ENCODE measurements around the gene SLC9A2. TPM values are rescaled to one million over a fixed set of nuclear protein-coding genes. Genes with fewer than 3 reads are reported as not detected.

The SLC9A2 gene
- total RNA-seq, 1 donor from 2014 or later: 2.1 TPM

DNA sequence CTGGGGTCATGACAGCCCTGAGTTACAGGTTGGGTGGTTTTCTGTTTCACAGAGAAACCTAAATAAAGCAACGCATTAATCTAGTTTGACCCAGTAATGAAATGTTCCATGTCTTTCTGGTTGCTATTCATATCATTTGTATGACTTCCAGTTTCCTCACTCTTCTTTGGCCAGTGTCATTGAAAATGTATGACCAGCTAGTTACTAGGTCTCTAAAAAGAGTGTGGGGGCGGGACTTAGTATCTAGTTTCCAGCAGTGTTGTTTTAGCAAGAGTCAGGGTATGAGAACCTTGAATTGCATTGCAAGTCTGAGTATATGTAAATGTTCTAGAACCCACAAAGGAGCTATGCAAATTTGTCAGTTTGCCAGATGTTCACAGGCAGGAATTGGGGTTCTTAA is 47.7 kb downstream of the SLC9A2 start:
- Histone ChIP-seq H3K4me1 (ENCODE audit: control insufficient read depth in 3 of 3, insufficient read depth in 3 of 3, low read length in 3 of 3) (peaks cover 0 to 31% (median 11%) of the 10 kb centered on the region in 3 donors), H3K9ac (ENCODE audit: low read depth in 1 of 3, low read length in 3 of 3) (peak overlapping the region in 1 of 3 donors; percentile 1), H3K27ac (ENCODE audit: low read depth, low read length) (peak overlapping the region; percentile 56)

GRCh38 chr2:102668171-102668570 is 48.8 kb downstream of the SLC9A2 start:
- no peaks in the 10 kb centered on the region for H3K27me3 ChIP-seq (ENCODE audit: control insufficient read depth in 3 of 3, insufficient read depth in 3 of 3, low read length in 3 of 3)
- H3K9me3 ChIP-seq (ENCODE audit: control insufficient read depth in 3 of 3, low read length in 3 of 3): no peaks in the 10 kb centered on the region
- peaks cover 0 to 21% (median 8%) of the 10 kb centered on the region in 3 donors for H3K4me1 ChIP-seq (ENCODE audit: control insufficient read depth in 3 of 3, insufficient read depth in 3 of 3, low read length in 3 of 3)
- H3K4me3 ChIP-seq (ENCODE audit: low read length in 3 of 3): no peak overlapping the region
- H3K27ac ChIP-seq (ENCODE audit: low read depth, low read length): no peak overlapping the region
- no peak overlapping the region for H3K9ac ChIP-seq (ENCODE audit: low read depth in 1 of 3, low read length in 3 of 3)
- H3K36me3 ChIP-seq (ENCODE audit: control insufficient read depth in 3 of 3, insufficient read depth in 3 of 3, low read length in 3 of 3): no peaks in the 10 kb centered on the region

More for the DNA sequence above, 47.7 kb downstream of the SLC9A2 start:
- Histone ChIP-seq H3K36me3 (ENCODE audit: control insufficient read depth in 3 of 3, insufficient read depth in 3 of 3, low read length in 3 of 3) (no peaks in the 10 kb centered on the region), H3K4me3 (ENCODE audit: low read length in 3 of 3) (peak overlapping the region in 2 of 3 donors; percentile 1 to 38), H3K27me3 (ENCODE audit: control insufficient read depth in 3 of 3, insufficient read depth in 3 of 3, low read length in 3 of 3) (no peaks in the 10 kb centered on the region), H3K9me3 (ENCODE audit: control insufficient read depth in 3 of 3, low read length in 3 of 3) (no peaks in the 10 kb centered on the region)

DNA sequence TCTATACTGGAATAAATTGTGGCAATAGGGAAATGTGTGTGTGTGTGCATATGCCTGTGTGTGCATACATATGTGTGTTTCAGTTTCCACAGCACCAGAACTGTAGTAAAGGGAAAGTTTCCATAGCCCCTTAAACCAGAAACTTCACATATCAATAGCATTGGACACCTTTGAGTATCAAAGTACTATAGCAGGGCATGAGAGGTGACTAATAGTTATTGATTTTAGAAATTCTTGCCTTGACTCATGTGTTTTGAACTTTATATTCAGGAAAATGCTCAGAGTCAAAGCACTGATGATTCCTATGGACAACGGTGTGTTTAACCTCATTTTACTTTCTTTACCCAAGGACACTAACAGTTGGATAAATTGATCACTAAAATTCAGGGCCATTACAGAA is 50.0 kb downstream of the SLC9A2 start:
- no peak overlapping the region for H3K9ac ChIP-seq (ENCODE audit: low read depth in 1 of 3, low read length in 3 of 3)
- no peak overlapping the region for H3K4me3 ChIP-seq (ENCODE audit: low read length in 3 of 3)
- no peaks in the 10 kb centered on the region for H3K9me3 ChIP-seq (ENCODE audit: control insufficient read depth in 3 of 3, low read length in 3 of 3)
- peaks cover 0 to 20% (median 6%) of the 10 kb centered on the region in 3 donors for H3K4me1 ChIP-seq (ENCODE audit: control insufficient read depth in 3 of 3, insufficient read depth in 3 of 3, low read length in 3 of 3)
- H3K36me3 ChIP-seq (ENCODE audit: control insufficient read depth in 3 of 3, insufficient read depth in 3 of 3, low read length in 3 of 3): no peaks in the 10 kb centered on the region
- H3K27me3 ChIP-seq (ENCODE audit: control insufficient read depth in 3 of 3, insufficient read depth in 3 of 3, low read length in 3 of 3): no peaks in the 10 kb centered on the region
- no peak overlapping the region for H3K27ac ChIP-seq (ENCODE audit: low read depth, low read length)

- Histone ChIP-seq H3K9ac (ENCODE audit: low read depth in 1 of 3, low read length in 3 of 3) (no peak overlapping the region), H3K27me3 (ENCODE audit: control insufficient read depth in 3 of 3, insufficient read depth in 3 of 3, low read length in 3 of 3) (no peaks in the 10 kb centered on the region), H3K9me3 (ENCODE audit: control insufficient read depth in 3 of 3, low read length in 3 of 3) (no peaks in the 10 kb centered on the region), H3K4me3 (ENCODE audit: low read length in 3 of 3) (no peak overlapping the region), H3K36me3 (ENCODE audit: control insufficient read depth in 3 of 3, insufficient read depth in 3 of 3, low read length in 3 of 3) (no peaks in the 10 kb centered on the region), H3K27ac (ENCODE audit: low read depth, low read length) (no peak overlapping the region), H3K4me1 (ENCODE audit: control insufficient read depth in 3 of 3, insufficient read depth in 3 of 3, low read length in 3 of 3) (peaks cover 0 to 16% (median 4%) of the 10 kb centered on the region in 3 donors)
Measured at GRCh38 chr2:102672107-102672776, 52.9 kb downstream of the SLC9A2 start.

- Histone ChIP-seq H3K27ac (ENCODE audit: low read depth, low read length) (no peak overlapping the region), H3K9me3 (ENCODE audit: control insufficient read depth in 3 of 3, low read length in 3 of 3) (no peaks in the 10 kb centered on the region), H3K9ac (ENCODE audit: low read depth in 1 of 3, low read length in 3 of 3) (no peak overlapping the region)
Measured at GRCh38 chr2:102674370-102674769, 55.0 kb downstream of the SLC9A2 start.

DNA sequence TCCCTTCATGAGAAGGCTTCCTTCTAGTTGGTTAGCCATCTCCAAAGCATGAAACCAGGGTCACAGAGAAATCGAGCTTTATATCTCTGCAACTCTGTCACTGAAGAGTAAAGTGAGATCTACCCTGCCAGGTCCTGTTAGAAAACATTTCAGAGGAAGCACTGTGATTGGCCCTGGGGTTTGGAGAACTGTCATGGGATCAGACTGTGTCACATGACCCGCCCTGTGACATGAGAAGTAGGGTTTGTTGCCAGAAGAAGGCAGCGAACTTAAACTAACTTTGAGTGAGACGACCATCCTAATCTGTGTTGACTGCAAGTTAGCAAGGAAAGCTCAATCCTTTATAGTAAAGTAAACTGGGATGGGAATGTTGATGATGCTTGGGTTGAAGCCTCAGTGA is 55.5 kb downstream of the SLC9A2 start:
- H3K27ac ChIP-seq (ENCODE audit: low read depth, low read length): no peak overlapping the region
- no peak overlapping the region for H3K4me3 ChIP-seq (ENCODE audit: low read length in 3 of 3)
- H3K9ac ChIP-seq (ENCODE audit: low read depth in 1 of 3, low read length in 3 of 3): no peak overlapping the region
- H3K36me3 ChIP-seq (ENCODE audit: control insufficient read depth in 3 of 3, insufficient read depth in 3 of 3, low read length in 3 of 3): no peaks in the 10 kb centered on the region
- peaks cover 0 to 9% (median 0%) of the 10 kb centered on the region in 3 donors for H3K4me1 ChIP-seq (ENCODE audit: control insufficient read depth in 3 of 3, insufficient read depth in 3 of 3, low read length in 3 of 3)
- H3K9me3 ChIP-seq (ENCODE audit: control insufficient read depth in 3 of 3, low read length in 3 of 3): no peaks in the 10 kb centered on the region
- H3K27me3 ChIP-seq (ENCODE audit: control insufficient read depth in 3 of 3, insufficient read depth in 3 of 3, low read length in 3 of 3): no peaks in the 10 kb centered on the region

More at GRCh38 chr2:102674370-102674769, 55.0 kb downstream of the SLC9A2 start:
- Histone ChIP-seq H3K4me1 (ENCODE audit: control insufficient read depth in 3 of 3, insufficient read depth in 3 of 3, low read length in 3 of 3) (peaks cover 0 to 9% (median 0%) of the 10 kb centered on the region in 3 donors), H3K36me3 (ENCODE audit: control insufficient read depth in 3 of 3, insufficient read depth in 3 of 3, low read length in 3 of 3) (no peaks in the 10 kb centered on the region), H3K27me3 (ENCODE audit: control insufficient read depth in 3 of 3, insufficient read depth in 3 of 3, low read length in 3 of 3) (no peaks in the 10 kb centered on the region), H3K4me3 (ENCODE audit: low read length in 3 of 3) (no peak overlapping the region)

DNA sequence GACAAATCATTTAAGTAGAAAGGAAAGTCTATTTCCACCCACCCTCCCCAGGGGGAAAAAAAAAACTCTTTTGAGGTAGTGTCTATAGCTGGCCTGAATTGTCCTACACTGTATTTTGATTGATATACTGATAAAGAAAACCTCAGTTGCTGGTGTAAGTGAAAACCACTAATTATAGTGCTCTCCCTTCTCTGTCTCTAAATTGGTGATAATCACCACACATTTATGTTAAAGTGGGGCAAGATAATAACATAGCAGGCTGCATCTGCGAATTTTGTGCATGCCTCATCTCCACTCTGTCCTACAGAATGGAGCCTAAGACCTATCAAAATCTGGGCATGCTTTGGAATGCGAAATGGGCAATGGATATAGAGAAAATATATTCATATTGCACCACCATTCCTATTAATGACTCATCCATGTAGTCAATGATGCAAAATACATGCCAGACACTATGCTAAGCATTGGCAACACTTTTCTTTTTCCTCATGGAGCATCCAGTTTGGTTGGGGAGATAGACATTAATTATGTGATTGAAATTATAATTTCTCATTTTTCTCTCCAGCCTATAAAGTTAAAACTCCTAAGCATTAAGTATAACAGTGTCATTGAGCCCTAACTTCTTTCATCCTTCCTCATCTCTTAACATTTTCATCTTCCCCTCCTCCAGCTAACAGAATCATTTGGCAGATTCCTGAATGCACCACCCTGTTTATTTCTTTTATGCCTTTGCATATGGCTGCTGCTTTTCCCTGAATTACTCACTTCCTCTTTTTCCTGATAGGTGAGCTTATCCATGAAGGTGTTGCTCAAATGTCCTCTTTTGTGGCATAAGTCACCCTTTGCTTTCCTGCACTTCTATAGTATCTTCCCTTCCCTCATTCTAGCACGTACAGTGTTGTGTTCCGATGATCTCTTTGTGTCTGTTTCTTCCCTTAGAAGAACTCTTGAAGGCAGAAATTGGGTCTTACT is 58.2 kb downstream of the SLC9A2 start:
- peaks cover 0 to 9% (median 0%) of the 10 kb centered on the region in 3 donors for H3K4me1 ChIP-seq (ENCODE audit: control insufficient read depth in 3 of 3, insufficient read depth in 3 of 3, low read length in 3 of 3)
- H3K27ac ChIP-seq (ENCODE audit: low read depth, low read length): no peak overlapping the region
- no peaks in the 10 kb centered on the region for H3K9me3 ChIP-seq (ENCODE audit: control insufficient read depth in 3 of 3, low read length in 3 of 3)
- H3K9ac ChIP-seq (ENCODE audit: low read depth in 1 of 3, low read length in 3 of 3): no peak overlapping the region
- H3K4me3 ChIP-seq (ENCODE audit: low read length in 3 of 3): no peak overlapping the region
- H3K36me3 ChIP-seq (ENCODE audit: control insufficient read depth in 3 of 3, insufficient read depth in 3 of 3, low read length in 3 of 3): no peaks in the 10 kb centered on the region
- H3K27me3 ChIP-seq (ENCODE audit: control insufficient read depth in 3 of 3, insufficient read depth in 3 of 3, low read length in 3 of 3): no peaks in the 10 kb centered on the region

- H3K4me3 ChIP-seq (ENCODE audit: low read length in 3 of 3): no peak overlapping the region
- H3K27ac ChIP-seq (ENCODE audit: low read depth, low read length): no peak overlapping the region
- H3K9ac ChIP-seq (ENCODE audit: low read depth in 1 of 3, low read length in 3 of 3): no peak overlapping the region
- peaks cover 0 to 3% (median 2%) of the 10 kb centered on the region in 3 donors for H3K36me3 ChIP-seq (ENCODE audit: control insufficient read depth in 3 of 3, insufficient read depth in 3 of 3, low read length in 3 of 3)
- no peaks in the 10 kb centered on the region for H3K9me3 ChIP-seq (ENCODE audit: control insufficient read depth in 3 of 3, low read length in 3 of 3)
- peaks cover 0 to 9% (median 0%) of the 10 kb centered on the region in 3 donors for H3K4me1 ChIP-seq (ENCODE audit: control insufficient read depth in 3 of 3, insufficient read depth in 3 of 3, low read length in 3 of 3)
- H3K27me3 ChIP-seq (ENCODE audit: control insufficient read depth in 3 of 3, insufficient read depth in 3 of 3, low read length in 3 of 3): no peaks in the 10 kb centered on the region
Measured at GRCh38 chr2:102678442-102678841, 59.1 kb downstream of the SLC9A2 start.

GRCh38 chr2:102686479-102687439 is 67.4 kb downstream of the SLC9A2 start:
- Histone ChIP-seq H3K9ac (ENCODE audit: low read depth in 1 of 3, low read length in 3 of 3) (no peak overlapping the region), H3K4me1 (ENCODE audit: control insufficient read depth in 3 of 3, insufficient read depth in 3 of 3, low read length in 3 of 3) (no peaks in the 10 kb centered on the region), H3K27ac (ENCODE audit: low read depth, low read length) (no peak overlapping the region), H3K4me3 (ENCODE audit: low read length in 3 of 3) (no peak overlapping the region), H3K36me3 (ENCODE audit: control insufficient read depth in 3 of 3, insufficient read depth in 3 of 3, low read length in 3 of 3) (peaks cover 0 to 3% (median 2%) of the 10 kb centered on the region in 3 donors), H3K9me3 (ENCODE audit: control insufficient read depth in 3 of 3, low read length in 3 of 3) (no peaks in the 10 kb centered on the region), H3K27me3 (ENCODE audit: control insufficient read depth in 3 of 3, insufficient read depth in 3 of 3, low read length in 3 of 3) (no peaks in the 10 kb centered on the region)

Data from skeletal muscle tissue (tissue), 4 donors.